OCI-LY7 (cell line): ENCODE data around the gene RIT2. TPM values are rescaled to one million over a fixed set of nuclear protein-coding genes. Genes with fewer than 3 reads are reported as not detected.

ENCODE experiments used
- BruUV-seq: library from RNA; stranded (reverse); fragments of 400-500 nt; replicated peaks from 2 replicates; lab custom pipeline; 2021; lab: Mats Ljungman, UMichigan
- CTCF ChIA-PET: fragments of 300-600 bp; sonication (Branson Sonifier 250); formaldehyde crosslinking; loops from one replicate; lab custom pipeline; 2022; ENCODE audit warnings: antibody characterized with exemption; ENCODE audit not compliant: unreplicated experiment; lab: Charles Lee
- POLR2A ChIA-PET: fragments of 300-600 bp; sonication (Branson Sonifier 250); formaldehyde crosslinking; loops from one replicate; lab custom pipeline; 2022; ENCODE audit warnings: antibody characterized with exemption; lab: Charles Lee
- DNase-seq: peaks from one replicate; pipeline ENCODE4 v3.0.0-alpha.2; 2015; ENCODE audit warnings: low spot score
- H2AFZ ChIP-seq: fragments of 200-600 bp; sonication (generic), shearing (Covaris generic); 2 replicates; pipeline ENCODE4 v1.6.1; 2014; ENCODE audit warnings: mild to moderate bottlenecking, antibody characterized with exemption, low read length, moderate library complexity
- H3K27ac ChIP-seq: fragments of 200-600 bp; sonication (generic); 2 replicates; pipeline ENCODE4 v1.5.1; 2014; ENCODE audit warnings: mixed run types, low read depth, mild to moderate bottlenecking, moderate library complexity, low read length, inconsistent platforms; ENCODE audit not compliant: poor library complexity, severe bottlenecking
- H3K36me3 ChIP-seq: fragments of 200-600 bp; sonication (generic); 2 replicates; pipeline ENCODE4 v1.6.1; 2014; ENCODE audit warnings: mild to moderate bottlenecking, antibody characterized with exemption, low read length, moderate library complexity, mixed read lengths; ENCODE audit not compliant: insufficient read depth
- H3K4me1 ChIP-seq: fragments of 200-600 bp; sonication (generic); 2 replicates; pipeline ENCODE4 v1.5.1; 2014; ENCODE audit warnings: mild to moderate bottlenecking, low read length; ENCODE audit not compliant: insufficient read depth, poor library complexity, severe bottlenecking
- H3K4me2 ChIP-seq: fragments of 200-600 bp; sonication (generic); 2 replicates; pipeline ENCODE4 v1.6.1; 2014; ENCODE audit warnings: mild to moderate bottlenecking, low read length
- H3K4me3 ChIP-seq: fragments of 200-600 bp; sonication (generic); 2 replicates; pipeline ENCODE4 v1.5.1; 2014; ENCODE audit warnings: mild to moderate bottlenecking, low read depth, low read length; ENCODE audit not compliant: poor library complexity, severe bottlenecking
- H3K79me2 ChIP-seq: fragments of 200-600 bp; sonication (generic); 2 replicates; pipeline ENCODE4 v1.6.1; 2016; ENCODE audit warnings: low read depth, mild to moderate bottlenecking, low read length, moderate library complexity, mixed read lengths; ENCODE audit not compliant: insufficient read depth
- H3K9me2 ChIP-seq: fragments of 200-600 bp; sonication (generic); 2 replicates; pipeline ENCODE4 v1.6.1; 2016; ENCODE audit warnings: mild to moderate bottlenecking, low read length, mixed read lengths; ENCODE audit not compliant: insufficient read depth
- H3K9me3 ChIP-seq: fragments of 200-600 bp; sonication (generic); 2 replicates; pipeline ENCODE4 v1.6.1; 2014; ENCODE audit warnings: mild to moderate bottlenecking, mixed run types, low read length, mixed read lengths
- H4K20me1 ChIP-seq: fragments of 200-600 bp; sonication (generic); 2 replicates; pipeline ENCODE4 v1.6.1; 2014; ENCODE audit warnings: mild to moderate bottlenecking, antibody characterized with exemption, low read length, moderate library complexity, mixed read lengths; ENCODE audit not compliant: insufficient read depth
- CTCF ChIP-seq: fragments of 200-600 bp; sonication (generic); conservative IDR thresholded peaks from 2 replicates; pipeline ENCODE4 v1.5.1; 2014; ENCODE audit warnings: mild to moderate bottlenecking, antibody characterized with exemption, low read length, moderate library complexity, mixed read lengths
- EZH2phosphoT487 ChIP-seq: fragments of 200-600 bp; sonication (generic); IDR thresholded peaks from 2 replicates; pipeline ENCODE4 v1.6.1; 2018; ENCODE audit warnings: low read depth, borderline replicate concordance, mild to moderate bottlenecking, mixed run types, antibody characterized with exemption, low read length, moderate library complexity, mixed read lengths
- intact Hi-C: fragments of 100-400 bp; cut with micrococcal nuclease; formaldehyde crosslinking; loops from one replicate; pipeline ENCODE4 v1.10.0; 2022; ENCODE audit not compliant: unreplicated experiment
- total RNA-seq, 2 experiments: library from RNA; depleted of rRNA in 1 of 2; stranded (reverse); fragments of >200 nt in 1 of 2; shearing (Covaris generic) in 1 of 2; gene quantifications; 2 replicates each; pipeline ENCODE4 v1.2.3, GENCODE V29; 2014 to 2022

Gene RIT2
- total RNA-seq, 2 experiments from 2014 or later = not detected

- Histone ChIP-seq H3K79me2 (no peaks in the 10 kb centered on the region), H3K36me3 (no peaks in the 10 kb centered on the region), H4K20me1 (no peaks in the 10 kb centered on the region), H3K4me3 (no peak overlapping the region), H3K4me1 (no peaks in the 10 kb centered on the region), H3K9me3 (no peaks in the 10 kb centered on the region), H2AFZ (no peak overlapping the region), H3K4me2 (no peak overlapping the region), H3K27ac (no peak overlapping the region), H3K9me2 (no peaks in the 10 kb centered on the region)
- BruUV-seq = no TSS peak
- POLR2A ChIA-PET = no interaction called here
- CTCF ChIA-PET = no interaction called here
- DNase-seq = no peak
- TF ChIP-seq CTCF (no peak), EZH2phosphoT487 (no peak)
- intact Hi-C loops = no loop called here
Measured at GRCh38 chr18:42864876-42865275, 250.6 kb downstream of the RIT2 start.

GRCh38 chr18:42861271-42861670, 254.2 kb downstream of the RIT2 start:
- POLR2A ChIA-PET = no interaction called here
- no peak for DNase-seq
- Histone ChIP-seq H3K4me1 (no peaks in the 10 kb centered on the region), H3K4me2 (no peak overlapping the region), H2AFZ (no peak overlapping the region), H3K79me2 (no peaks in the 10 kb centered on the region), H3K9me2 (no peaks in the 10 kb centered on the region), H3K4me3 (no peak overlapping the region), H3K9me3 (no peaks in the 10 kb centered on the region), H3K36me3 (no peaks in the 10 kb centered on the region), H3K27ac (no peak overlapping the region), H4K20me1 (no peaks in the 10 kb centered on the region)
- CTCF ChIA-PET = no interaction called here
- intact Hi-C loops = no loop called here
- no peak for TF ChIP-seq EZH2phosphoT487
- TF ChIP-seq CTCF = no peak
- no TSS peak for BruUV-seq

GRCh38 chr18:42860548-42860947, 254.9 kb downstream of the RIT2 start:
- Histone ChIP-seq H4K20me1 (no peaks in the 10 kb centered on the region), H2AFZ (no peak overlapping the region), H3K36me3 (no peaks in the 10 kb centered on the region), H3K9me3 (no peaks in the 10 kb centered on the region), H3K4me3 (no peak overlapping the region), H3K27ac (no peak overlapping the region), H3K9me2 (no peaks in the 10 kb centered on the region), H3K79me2 (no peaks in the 10 kb centered on the region), H3K4me2 (no peak overlapping the region), H3K4me1 (no peaks in the 10 kb centered on the region)
- no peak for DNase-seq
- no peak for TF ChIP-seq EZH2phosphoT487
- TF ChIP-seq CTCF = no peak
- BruUV-seq = no TSS peak
- intact Hi-C loops = no loop called here
- CTCF ChIA-PET = no interaction called here
- POLR2A ChIA-PET = no interaction called here
